Activated CD4-positive, alpha-beta T cell treated with anti-CD3 and anti-CD28 coated beads, Interleukin-2, amount 10 ng/mL, durations not matched to agents 7 days and 5 days (primary cell): ENCODE results near the gene C20orf204. TPM values are rescaled to one million over a fixed set of nuclear protein-coding genes. Genes with fewer than 3 reads are reported as not detected.
"Not testable (repeated sequence)": the region's sequence is repeated elsewhere in the genome, so short reads cannot be mapped to it uniquely, and the experiment has no call there.

Experiments
- CTCF ChIA-PET: fragments of 350-600 bp; sonication (Branson Sonifier 250); formaldehyde crosslinking; loops from one replicate; lab custom pipeline; 2021; ENCODE audit warnings: antibody characterized with exemption; lab: Charles Lee
- POLR2A ChIA-PET: fragments of 350-600 bp; sonication (Branson Sonifier 250); formaldehyde crosslinking; loops from one replicate; lab custom pipeline; 2021; ENCODE audit warnings: antibody characterized with exemption; lab: Charles Lee
- DNase-seq: peaks from one replicate; pipeline ENCODE4 v3.0.0-alpha.2; 2020
- H3K27ac Mint-ChIP-seq: one replicate; pipeline ENCODE4 v1.8.0; 2021; ENCODE audit warnings: mild to moderate bottlenecking, moderate library complexity, mixed read lengths
- H3K27me3 Mint-ChIP-seq: one replicate; pipeline ENCODE4 v1.8.0; 2021; ENCODE audit warnings: mixed read lengths
- H3K36me3 Mint-ChIP-seq: one replicate; pipeline ENCODE4 v1.8.0; 2021; ENCODE audit warnings: low read depth, mixed read lengths
- H3K4me1 Mint-ChIP-seq: one replicate; pipeline ENCODE4 v1.8.0; 2021; ENCODE audit warnings: mixed read lengths
- H3K4me3 Mint-ChIP-seq: one replicate; pipeline ENCODE4 v1.8.0; 2021; ENCODE audit warnings: mild to moderate bottlenecking, moderate library complexity, mixed read lengths
- H3K9me3 Mint-ChIP-seq: one replicate; pipeline ENCODE4 v1.8.0; 2021; ENCODE audit warnings: mixed read lengths
- total RNA-seq, 2 experiments: library from RNA; stranded (reverse); gene quantifications; one replicate each; pipeline ENCODE4 v1.2.3, GENCODE V29; 2021

The C20orf204 gene
- total RNA-seq: 1 to 10 TPM; 3.5 to 4.8 TPM

GRCh38 chr20:64035933-64036345, at the start of gene C20orf204:
C20orf204 (plus strand) TSS chr20:64036182; CDS start chr20:64036324, 142 bp downstream.
- Mint-ChIP-seq H3K27me3 (no peaks in the 10 kb centered on the region), H3K9me3 (no peaks in the 10 kb centered on the region), H3K36me3 (peaks cover 17% of the 10 kb centered on the region), H3K27ac (peak within 1 kb of the TSS; percentile 93), H3K4me1 (peaks cover 60% of the 10 kb centered on the region), H3K4me3 (peak within 1 kb of the TSS; percentile 64)
- POLR2A ChIA-PET: no interaction called here
- DNase-seq: no peak
- CTCF ChIA-PET: interaction anchor here (1.0 to 2.0 kb wide), 5 partner anchors 21 to 84 kb away, joined by 3 to 5 read pairs (median 3); partner anchors contain the start of gene PRPF6

- DNase-seq: no peak
- H3K36me3 Mint-ChIP-seq: peaks cover 31% of the 10 kb centered on the region
- no peaks in the 10 kb centered on the region for H3K9me3 Mint-ChIP-seq
- no peaks in the 10 kb centered on the region for H3K27me3 Mint-ChIP-seq
- H3K27ac Mint-ChIP-seq: no peak overlapping the region
- CTCF ChIA-PET: interaction anchor here (1.2 to 2.0 kb wide), 3 partner anchors 9 to 38 kb away, joined by 3 to 10 read pairs (median 7); partner anchors contain the start of genes PRPF6 and SAMD10
- no peak overlapping the region for H3K4me3 Mint-ChIP-seq
- H3K4me1 Mint-ChIP-seq: no peaks in the 10 kb centered on the region
- POLR2A ChIA-PET: no interaction called here
Measured at GRCh38 chr20:64000906-64001305, 35.1 kb upstream of the C20orf204 start.

GRCh38 chr20:64001607-64002011, 34.4 kb upstream of the C20orf204 start:
- Mint-ChIP-seq H3K27ac (no peak overlapping the region), H3K4me3 (no peak overlapping the region), H3K9me3 (no peaks in the 10 kb centered on the region), H3K36me3 (peaks cover 34% of the 10 kb centered on the region), H3K4me1 (no peaks in the 10 kb centered on the region), H3K27me3 (no peaks in the 10 kb centered on the region)
- POLR2A ChIA-PET: no interaction called here
- CTCF ChIA-PET: interaction anchor here (1.2 to 2.0 kb wide), 3 partner anchors 8 to 37 kb away, joined by 3 to 10 read pairs (median 7); partner anchors contain the start of genes PRPF6 and SAMD10
- no peak for DNase-seq

GRCh38 chr20:64003960-64004725, 31.8 kb upstream of the C20orf204 start:
- peaks cover 10% of the 10 kb centered on the region for H3K4me1 Mint-ChIP-seq
- H3K36me3 Mint-ChIP-seq: peaks cover 44% of the 10 kb centered on the region
- peaks cover 10% of the 10 kb centered on the region for H3K9me3 Mint-ChIP-seq
- CTCF ChIA-PET: interaction anchor here (1.5 to 1.6 kb wide), 4 partner anchors 13 to 65 kb away, joined by 3 to 5 read pairs (median 4); partner anchors contain the start of gene PRPF6
- no peak for DNase-seq
- H3K27ac Mint-ChIP-seq: no peak overlapping the region
- no peaks in the 10 kb centered on the region for H3K27me3 Mint-ChIP-seq
- POLR2A ChIA-PET: no interaction called here
- no peak overlapping the region for H3K4me3 Mint-ChIP-seq

- DNase-seq: no peak
- peak overlapping the region; percentile 41 for H3K27ac Mint-ChIP-seq
- H3K4me1 Mint-ChIP-seq: peaks cover 22% of the 10 kb centered on the region
- no peak overlapping the region for H3K4me3 Mint-ChIP-seq
- peaks cover 17% of the 10 kb centered on the region for H3K9me3 Mint-ChIP-seq
- POLR2A ChIA-PET: no interaction called here
- CTCF ChIA-PET: interaction anchor here (1.1 to 1.6 kb wide), 4 partner anchors 23 to 34 kb away, joined by 3 to 6 read pairs (median 4); partner anchors contain the start of gene PRPF6
- H3K27me3 Mint-ChIP-seq: no peaks in the 10 kb centered on the region
- peaks cover 51% of the 10 kb centered on the region for H3K36me3 Mint-ChIP-seq
Measured at GRCh38 chr20:64005394-64005793, 30.6 kb upstream of the C20orf204 start.

GRCh38 chr20:64006490-64006889, 29.5 kb upstream of the C20orf204 start:
- Mint-ChIP-seq H3K36me3 (peaks cover 56% of the 10 kb centered on the region), H3K4me1 (peaks cover 32% of the 10 kb centered on the region), H3K27ac (no peak overlapping the region), H3K4me3 (no peak overlapping the region), H3K27me3 (no peaks in the 10 kb centered on the region), H3K9me3 (peaks cover 20% of the 10 kb centered on the region)
- POLR2A ChIA-PET: no interaction called here
- DNase-seq: no peak
- CTCF ChIA-PET: interaction anchor here (1.1 to 1.6 kb wide), 3 partner anchors 24 to 32 kb away, joined by 3 to 6 read pairs (median 5); partner anchors contain the start of gene SAMD10

- POLR2A ChIA-PET: no interaction called here
- no peak overlapping the region for H3K4me3 Mint-ChIP-seq
- H3K27me3 Mint-ChIP-seq: no peaks in the 10 kb centered on the region
- H3K27ac Mint-ChIP-seq: no peak overlapping the region
- DNase-seq: no peak
- peaks cover 33% of the 10 kb centered on the region for H3K4me1 Mint-ChIP-seq
- H3K9me3 Mint-ChIP-seq: peaks cover 21% of the 10 kb centered on the region
- CTCF ChIA-PET: interaction anchor here (0.9 to 1.3 kb wide), 2 partner anchors 11 to 27 kb away, joined by 4 to 5 read pairs; partner anchors contain the start of gene SAMD10
- H3K36me3 Mint-ChIP-seq: peaks cover 54% of the 10 kb centered on the region
Measured at GRCh38 chr20:64006902-64007301, 29.1 kb upstream of the C20orf204 start.

GRCh38 chr20:64009811-64010387, 26.1 kb upstream of the C20orf204 start:
- POLR2A ChIA-PET: no interaction called here
- Mint-ChIP-seq H3K4me3 (no peak overlapping the region), H3K9me3 (peaks cover 21% of the 10 kb centered on the region), H3K4me1 (peaks cover 50% of the 10 kb centered on the region), H3K27ac (peak overlapping the region; percentile 31), H3K36me3 (peaks cover 67% of the 10 kb centered on the region), H3K27me3 (no peaks in the 10 kb centered on the region)
- CTCF ChIA-PET: interaction anchor here (0.9 to 1.4 kb wide), 6 partner anchors 8 to 145 kb away, joined by 3 to 6 read pairs (median 3); partner anchors contain the start of genes PRPF6 and TPD52L2
- peak; percentile 20 for DNase-seq

- ChIA-PET POLR2A (interaction anchor here (0.7 kb wide), 1 partner anchor 141 kb away, joined by 3 read pairs; no protein-coding TSS in a partner anchor), CTCF (interaction anchor here (0.9 to 1.4 kb wide), 5 partner anchors 28 to 146 kb away, joined by 3 to 6 read pairs (median 3); partner anchors contain the start of genes PRPF6 and TPD52L2)
- Mint-ChIP-seq H3K27me3 (no peaks in the 10 kb centered on the region), H3K36me3 (peaks cover 69% of the 10 kb centered on the region), H3K9me3 (peaks cover 21% of the 10 kb centered on the region), H3K4me1 (peaks cover 55% of the 10 kb centered on the region), H3K4me3 (no peak overlapping the region), H3K27ac (peak overlapping the region; percentile 87)
- no peak for DNase-seq
Measured at GRCh38 chr20:64010711-64011237, 25.2 kb upstream of the C20orf204 start.

- Mint-ChIP-seq H3K9me3 (peaks cover 21% of the 10 kb centered on the region), H3K4me1 (peaks cover 55% of the 10 kb centered on the region), H3K4me3 (peak overlapping the region; percentile 27), H3K36me3 (peaks cover 71% of the 10 kb centered on the region), H3K27me3 (no peaks in the 10 kb centered on the region), H3K27ac (peak overlapping the region; percentile 87)
- no peak for DNase-seq
- CTCF ChIA-PET: interaction anchor here (1.3 kb wide), 1 partner anchor 110 kb away, joined by 3 read pairs; no protein-coding TSS in a partner anchor
- POLR2A ChIA-PET: interaction anchor here (0.7 kb wide), 1 partner anchor 141 kb away, joined by 3 read pairs; no protein-coding TSS in a partner anchor
Measured at GRCh38 chr20:64011366-64011779, 24.6 kb upstream of the C20orf204 start.

GRCh38 chr20:64012385-64013154, 23.4 kb upstream of the C20orf204 start:
- peak overlapping the region; percentile 56 for H3K4me3 Mint-ChIP-seq
- peaks cover 21% of the 10 kb centered on the region for H3K9me3 Mint-ChIP-seq
- peaks cover 70% of the 10 kb centered on the region for H3K36me3 Mint-ChIP-seq
- peak overlapping the region; percentile 93 for H3K27ac Mint-ChIP-seq
- POLR2A ChIA-PET, DNase-seq, H3K27me3 Mint-ChIP-seq: not testable (repeated sequence)
- CTCF ChIA-PET: interaction anchor here (2.0 kb wide), 1 partner anchor 26 kb away, joined by 5 read pairs; no protein-coding TSS in a partner anchor
- peaks cover 55% of the 10 kb centered on the region for H3K4me1 Mint-ChIP-seq
